K562 (cell line): ENCODE results near the gene DAPK3. TPM values are rescaled to one million over a fixed set of nuclear protein-coding genes. Genes with fewer than 3 reads are reported as not detected.
"Not testable (repeated sequence)": the region's sequence is repeated elsewhere in the genome, so short reads cannot be mapped to it uniquely, and the experiment has no call there.

Source experiments
- ATAC-seq: fragments of 200-7000 bp; cut with Tn5 transposase; 3 replicates; pipeline ENCODE4 v1.9.1; 2020; ENCODE audit warnings: moderate library complexity
- BruUV-seq: library from RNA; stranded (reverse); fragments of 400-500 nt; replicated peaks from 2 replicates; lab custom pipeline; 2021; lab: Mats Ljungman, UMichigan
- CTCF ChIA-PET: fragments of 300-600 bp; formaldehyde crosslinking; extraction: SDS; loops from one replicate; lab custom pipeline; 2021; ENCODE audit warnings: low intra/inter-chr PET ratio; lab: Yijun Ruan, JAX
- POLR2A ChIA-PET: fragments of 300-600, 350-650 bp; sonication (Branson Sonifier 250); formaldehyde crosslinking; extraction: SDS; loops from one replicate; lab custom pipeline; 2021; ENCODE audit warnings: antibody characterized with exemption, inconsistent platforms; lab: Yijun Ruan, JAX
- DNase-seq, 4 experiments: peaks; one replicate each; pipeline versions ENCODE4 v3.0.0 to v3.0.0-alpha.2; 2011 to 2018; ENCODE audit warnings: low spot score in 3 of 4, mixed read lengths in 3 of 4; ENCODE audit errors: extremely low read depth in 1 of 4
- FAIRE-seq: peaks from 2 replicates; lab custom pipeline; 2011; peaks lifted over from hg19 to GRCh38; lab: Jason Lieb, UNC
- H2AFZ ChIP-seq: 2 replicates; pipeline ENCODE4 v1.6.0; 2011; ENCODE audit warnings: low read depth, low read length, control low read depth, inconsistent platforms
- H3K27ac ChIP-seq: fragments of 200-600 bp; 3 replicates; pipeline ENCODE4 v1.8.0; 2011; ENCODE audit warnings: low read depth, mild to moderate bottlenecking, control low read depth, inconsistent platforms, low read length, moderate library complexity, mixed read lengths; ENCODE audit errors: extremely low read depth
- H3K27me3 ChIP-seq, 2 experiments: fragments of 300-600 bp in 1 of 2; 2 replicates in 1 of 2; 3 replicates in 1 of 2; pipeline versions ENCODE4 v1.6.0 to v1.8.0; 2011; ENCODE audit warnings: inconsistent platforms in 2 of 2, low read length in 2 of 2, mild to moderate bottlenecking in 1 of 2, mixed read lengths in 1 of 2, moderate library complexity in 1 of 2; ENCODE audit not compliant: control insufficient read depth in 2 of 2, insufficient read depth in 2 of 2
- H3K36me3 ChIP-seq: fragments of 300-600 bp; 3 replicates; pipeline ENCODE4 v1.8.0; 2011; ENCODE audit warnings: mild to moderate bottlenecking, low read length, inconsistent platforms; ENCODE audit not compliant: control insufficient read depth, insufficient read depth
- H3K4me1 ChIP-seq, 2 experiments: fragments of 200-600 bp in 1 of 2; replicated peaks in 1 of 2; 2 replicates in 1 of 2; 3 replicates in 1 of 2; pipeline versions ENCODE4 v1.5.1 to v1.8.0; 2011; ENCODE audit warnings: inconsistent platforms in 2 of 2, low read length in 2 of 2, mild to moderate bottlenecking in 1 of 2, mixed read lengths in 1 of 2, moderate library complexity in 1 of 2; ENCODE audit not compliant: control insufficient read depth in 2 of 2, insufficient read depth in 2 of 2
- H3K4me2 ChIP-seq: 2 replicates; pipeline ENCODE4 v1.6.1; 2011; ENCODE audit warnings: low read length, control low read depth, inconsistent platforms, mixed read lengths; ENCODE audit not compliant: insufficient read depth
- H3K4me3 ChIP-seq: fragments of 200-600 bp; sonication (generic), shearing (Covaris generic); 2 replicates; pipeline ENCODE4 v1.5.1; 2016; ENCODE audit warnings: control low read depth, inconsistent platforms
- H3K79me2 ChIP-seq: fragments of 200-600 bp; 3 replicates; pipeline ENCODE4 v1.8.0; 2011; ENCODE audit warnings: low read length, inconsistent platforms; ENCODE audit not compliant: control insufficient read depth, insufficient read depth
- H3K9ac ChIP-seq, 2 experiments: 2 replicates each; pipeline versions ENCODE4 v1.6.0 to v1.6.1; 2011; ENCODE audit warnings: low read depth in 2 of 2, low read length in 2 of 2, control low read depth in 1 of 2, inconsistent platforms in 1 of 2, mild to moderate bottlenecking in 1 of 2, mixed read lengths in 1 of 2; ENCODE audit not compliant: insufficient read depth in 1 of 2
- H3K9me1 ChIP-seq: one replicate; pipeline ENCODE4 v1.6.0; 2011; ENCODE audit warnings: inconsistent platforms, mild to moderate bottlenecking, low read length, moderate library complexity; ENCODE audit not compliant: control insufficient read depth, insufficient read depth
- H3K9me3 ChIP-seq: replicated peaks from 2 replicates; pipeline ENCODE4 v1.5.1; 2011; ENCODE audit warnings: low read depth, low read length, inconsistent platforms; ENCODE audit not compliant: control insufficient read depth, insufficient read depth
- H4K20me1 ChIP-seq: replicated peaks from 2 replicates; pipeline ENCODE4 v1.6.1; 2011; ENCODE audit warnings: low read length, inconsistent platforms, mixed read lengths; ENCODE audit not compliant: control insufficient read depth, insufficient read depth
- HMGN3 ChIP-seq: IDR thresholded peaks from 2 replicates; pipeline ENCODE4 v1.6.1; 2011; ENCODE audit warnings: borderline replicate concordance, low read depth, mild to moderate bottlenecking, mixed read lengths, low read length; ENCODE audit not compliant: insufficient read length; ENCODE audit errors: extremely low read depth
- PRDM10 ChIP-seq: fragments of 450-650 bp; IDR thresholded peaks from 2 replicates; pipeline ENCODE4 v1.6.1; 2018; ENCODE audit not compliant: partially characterized antibody
- RBM17 ChIP-seq: fragments of 200-400 bp; formaldehyde crosslinking; IDR thresholded peaks from 2 replicates; pipeline ENCODE4 v1.6.1; 2017; ENCODE audit warnings: low read depth, mild to moderate bottlenecking, low read length, borderline replicate concordance
- U2AF2 ChIP-seq: fragments of 200-400 bp; formaldehyde crosslinking; optimal IDR thresholded peaks from 2 replicates; pipeline ENCODE3; 2017; ENCODE audit warnings: low read depth, mild to moderate bottlenecking, low read length
- WGBS: fragments of 100-300 bp; shearing (Covaris generic); methylation state at CpG from one replicate; pipeline ENCODE4 v1.1.6; 2016; ENCODE audit warnings: low coverage, mixed read lengths; ENCODE audit not compliant: insufficient coverage; ENCODE audit errors: missing lambda C conversion rate; 5-methylcytosine and 5-hydroxymethylcytosine counted together
- in situ Hi-C: fragments of 300-500 bp; cut with MboI; formaldehyde crosslinking; loops from 4 replicates; pipeline ENCODE4 v1.15.0; 2018; ENCODE audit warnings: inconsistent platforms, mixed read lengths
- intact Hi-C: fragments of 100-400 bp; cut with micrococcal nuclease; formaldehyde crosslinking; loops from 2 replicates; pipeline ENCODE4 v1.14.2; 2022
- polyA plus RNA-seq, 8 experiments: library from polyadenylated mRNA; depleted of rRNA in 4 of 8; stranded (reverse) in 5 of 8; unstranded in 3 of 8; fragments of >200 nt; fragmentation: Nextera tagmentation in 2 of 8; fragmentation: Illumina TruSeq in 1 of 8; extraction: Ambion mirVana in 2 of 8; extraction: Trizol in 1 of 8; gene quantifications; 2 replicates each; pipeline versions ENCODE4 v1.2.1 to v1.2.3, GENCODE V29; 2011 to 2014; ENCODE audit warnings: inconsistent platforms in 1 of 8, missing spikeins in 1 of 8
- total RNA-seq, 7 experiments: library from RNA; depleted of rRNA in 6 of 7; stranded (reverse); fragments of >200 nt in 6 of 7; fragmentation: Illumina TruSeq in 2 of 7; extraction: Trizol in 2 of 7; gene quantifications; 2 replicates each; pipeline versions ENCODE4 v1.2.1 to v1.2.3, GENCODE V29; 2011 to 2021; ENCODE audit warnings: low replicate concordance in 1 of 7

Gene DAPK3
- total and polyA plus RNA-seq, 9 of the 15 experiments (the other 6 are each of a cell fraction or from before 2014, with no cell fraction given) = 0.14 to 63.4 (median 25.0) TPM

- no peak for TF ChIP-seq U2AF2
- TF ChIP-seq RBM17 = no peak
- TF ChIP-seq HMGN3 = no peak
- TF ChIP-seq PRDM10 = no peak
- TF ChIP-seq, all 486 proteins: peak for 22
Measured at GRCh38 chr19:3968556-3969434, 2.1 kb downstream of the DAPK3 start (continued).

- WGBS = 95% methylated on average over 11 of the region's 12 CpGs
- H4K20me1 ChIP-seq, ATAC-seq, BruUV-seq, in situ Hi-C loops, intact Hi-C loops, CTCF ChIA-PET, H2AFZ ChIP-seq, FAIRE-seq, H3K9me3 ChIP-seq, H3K4me2 ChIP-seq, H3K9ac ChIP-seq, DNase-seq, H3K4me3 ChIP-seq, H3K27ac ChIP-seq, H3K27me3 ChIP-seq, H3K9me1 ChIP-seq: not testable (repeated sequence)
- Histone ChIP-seq H3K79me2 (peaks cover 37% of the 10 kb centered on the region), H3K36me3 (peaks cover 59% of the 10 kb centered on the region; the same call in 2 of the 3 replicates), H3K4me1 (peaks cover 15 to 40% of the 10 kb centered on the region in 2 experiments)
- POLR2A ChIA-PET = interaction anchor here (1.7 to 7.2 kb wide), 2 partner anchors 12 to 13 kb away, joined by 17 to 215 read pairs; partner anchors contain the start of gene EEF2
Measured at GRCh38 chr19:3967983-3968382, 2.9 kb downstream of the DAPK3 start.
